HepG2 (cell line): ENCODE data around the gene ATG16L2. TPM values are rescaled to one million over a fixed set of nuclear protein-coding genes. Genes with fewer than 3 reads are reported as not detected.

Source experiments
- KDM6A ChIP-seq: IDR thresholded peaks from 2 replicates; pipeline ENCODE4 v1.6.1; 2016; ENCODE audit warnings: low read depth
- RNF2 ChIP-seq: fragments of 450-650 bp; conservative IDR thresholded peaks from 2 replicates; pipeline ENCODE4 v1.6.1; 2016; ENCODE audit warnings: low read depth
- SNAPC2 ChIP-seq: sonication (generic); formaldehyde crosslinking; IDR thresholded peaks from 2 replicates; pipeline ENCODE4 v1.8.1; 2022; ENCODE audit warnings: mild to moderate bottlenecking, missing genetic modification reagents
- TSC22D2 ChIP-seq: sonication (generic); formaldehyde crosslinking; IDR thresholded peaks from 2 replicates; pipeline ENCODE4 v1.5.1; 2020; ENCODE audit warnings: missing genetic modification reagents, mild to moderate bottlenecking, borderline replicate concordance
- U2AF1 ChIP-seq: fragments of 200-400 bp; formaldehyde crosslinking; optimal IDR thresholded peaks from 2 replicates; pipeline ENCODE3; 2017; ENCODE audit warnings: mild to moderate bottlenecking, low read depth, low read length
- ZFP36L2 ChIP-seq: sonication (generic); formaldehyde crosslinking; IDR thresholded peaks from 2 replicates; pipeline ENCODE4 v1.4.0; 2020; ENCODE audit warnings: missing genetic modification reagents
- ZNF24 ChIP-seq: fragments of 450-650 bp; IDR thresholded peaks from 2 replicates; pipeline ENCODE4 v1.6.1; 2017; ENCODE audit warnings: antibody characterized with exemption, mild to moderate bottlenecking
- ZNF33B ChIP-seq: sonication (generic); formaldehyde crosslinking; IDR thresholded peaks from 2 replicates; pipeline ENCODE4 v1.5.1; 2020; ENCODE audit warnings: mild to moderate bottlenecking, missing genetic modification reagents
- ZNF543 ChIP-seq: sonication (generic); formaldehyde crosslinking; IDR thresholded peaks from 2 replicates; pipeline ENCODE4 v1.4.0; 2020; ENCODE audit warnings: mild to moderate bottlenecking, missing genetic modification reagents
- ZNF557 ChIP-seq: sonication (generic); formaldehyde crosslinking; IDR thresholded peaks from 2 replicates; pipeline ENCODE4 v1.4.0; 2020; ENCODE audit warnings: missing genetic modification reagents
- ZNF652 ChIP-seq: IDR thresholded peaks from 2 replicates; pipeline ENCODE4 v1.6.1; 2016; ENCODE audit warnings: low read depth, borderline replicate concordance
- ZNF772 ChIP-seq: sonication (generic); formaldehyde crosslinking; IDR thresholded peaks from 2 replicates; pipeline ENCODE4 v1.5.0; 2020; ENCODE audit warnings: mild to moderate bottlenecking, missing genetic modification reagents
- ZNF781 ChIP-seq: sonication (generic); formaldehyde crosslinking; IDR thresholded peaks from 2 replicates; pipeline ENCODE4 v1.5.1; 2020; ENCODE audit warnings: borderline replicate concordance, mild to moderate bottlenecking, missing genetic modification reagents; ENCODE audit errors: not compliant biosample characterization
- ZNF782 ChIP-seq: sonication (generic); formaldehyde crosslinking; IDR thresholded peaks from 2 replicates; pipeline ENCODE4 v1.4.0; 2020; ENCODE audit warnings: missing genetic modification reagents, mild to moderate bottlenecking, borderline replicate concordance
- polyA plus RNA-seq, 8 experiments: library from polyadenylated mRNA; depleted of rRNA in 3 of 8; stranded (reverse) in 7 of 8; unstranded in 1 of 8; fragments of >200 nt; fragmentation: Illumina TruSeq in 4 of 8; extraction: Trizol in 4 of 8; gene quantifications; 2 replicates each; pipeline versions ENCODE4 v1.2.1 to v1.2.3, GENCODE V29; 2011 to 2016; ENCODE audit warnings: low read depth in 4 of 8, missing spikeins in 1 of 8, mixed read lengths in 1 of 8; ENCODE audit not compliant: insufficient read depth in 1 of 8
- total RNA-seq, 5 experiments: library from RNA; depleted of rRNA; stranded (reverse); fragments of >200 nt; fragmentation: Illumina TruSeq; extraction: Trizol; gene quantifications; 2 replicates each; pipeline ENCODE4 v1.2.3, GENCODE V29; 2016; ENCODE audit warnings: low read depth in 1 of 5
- TF ChIP-seq, protein P1 (sequence below): sonication (generic); formaldehyde crosslinking; conservative IDR thresholded peaks from 2 replicates; pipeline ENCODE4 v1.4.0; 2020; ENCODE audit warnings: mild to moderate bottlenecking, missing genetic modification reagents, moderate library complexity
- TF ChIP-seq, protein P2 (sequence below): sonication (generic); formaldehyde crosslinking; IDR thresholded peaks from 2 replicates; pipeline ENCODE4 v1.4.0; 2020; ENCODE audit warnings: missing genetic modification reagents
- TF ChIP-seq, protein P3 (sequence below), 2 experiments: sonication (generic) in 1 of 2; formaldehyde crosslinking in 1 of 2; IDR thresholded peaks; 2 replicates each; pipeline versions ENCODE4 v1.6.1 to v1.9.0; 2014 to 2022; ENCODE audit warnings: antibody characterized with exemption in 1 of 2, borderline replicate concordance in 1 of 2, inconsistent platforms in 1 of 2, low read depth in 1 of 2, missing genetic modification reagents in 1 of 2

Gene ATG16L2
- total and polyA plus RNA-seq, 2 of the 13 experiments (the other 11 are each of a cell fraction or from before 2014, with no cell fraction given) = 6.2 to 14.8 TPM

DNA sequence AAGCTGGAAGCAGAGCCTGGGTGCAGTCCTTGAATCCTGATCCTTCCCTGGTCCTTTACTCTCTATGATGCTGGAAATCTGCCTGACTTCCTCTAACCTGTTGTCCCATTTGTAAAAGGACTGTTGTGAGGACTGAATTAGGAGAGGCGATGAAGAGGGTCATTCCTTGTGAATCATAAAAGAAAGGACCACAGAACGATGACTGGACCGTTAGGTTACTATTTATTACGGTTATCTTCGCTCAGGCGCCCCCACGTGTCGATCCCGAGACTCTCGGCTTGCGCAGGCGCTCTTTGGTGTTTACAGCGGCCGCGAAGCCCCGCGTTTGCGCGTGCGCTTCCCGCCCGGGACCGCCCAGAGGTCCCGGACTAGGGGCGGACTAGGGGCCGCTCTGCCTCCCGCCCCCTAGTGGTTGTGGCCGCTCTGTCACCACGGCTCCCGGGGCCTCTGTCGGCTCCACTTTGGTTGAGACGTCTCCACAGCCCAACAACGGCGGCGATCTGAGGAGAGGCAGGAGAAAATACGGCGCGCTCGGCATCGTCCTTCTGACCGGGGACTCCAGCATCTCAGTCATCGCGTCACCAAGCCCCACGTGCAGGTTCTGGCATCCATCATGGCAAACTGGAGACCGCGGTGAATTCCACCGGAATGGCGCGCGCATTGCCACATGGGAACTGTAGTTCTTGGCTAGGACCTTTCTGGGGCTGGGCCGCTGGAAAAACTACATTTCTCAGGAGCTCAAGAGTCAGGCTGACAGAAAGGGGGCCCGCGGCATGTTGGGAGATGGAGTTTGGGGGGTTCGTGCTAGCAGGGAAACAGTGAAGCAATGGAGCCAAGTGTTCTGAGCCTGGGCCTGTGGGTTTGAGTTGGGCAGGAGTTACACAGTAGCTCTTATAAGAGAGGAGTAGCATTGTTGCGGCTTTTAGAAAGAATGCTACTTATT is 20.5 kb upstream of the ATG16L2 start, which contains the start of gene STARD10 (continued):
- TF ChIP-seq ZNF772 (CRISPR knock-in tag) (peak; percentile 96), ZNF543 (CRISPR knock-in tag) (peak; percentile 71; the same call in 1 of the 2 replicates), ZNF782 (no peak; the same call in 1 of the 2 replicates), TSC22D2 (CRISPR knock-in tag) (0 out of 2 replicates have a peak, but pooled peaks have one; percentile 64), KDM6A (CRISPR knock-in tag) (no peak), RNF2 (0 out of 2 replicates have a peak, but pooled peaks have one; percentile 45), SNAPC2 (CRISPR knock-in tag) (peak; percentile 4; the same call in 1 of the 2 replicates), ZNF33B (CRISPR knock-in tag) (peak; percentile 37; the same call in 1 of the 2 replicates), U2AF1 (peak; percentile 34), ZNF781 (CRISPR knock-in tag) (peak; percentile 86), ZFP36L2 (CRISPR knock-in tag) (no peak), ZNF652 (CRISPR knock-in tag) (no peak), ZNF557 (CRISPR knock-in tag) (no peak), ZNF24 (peak; percentile 40; the same call in 1 of the 2 replicates)
- TF ChIP-seq, protein P1, sequence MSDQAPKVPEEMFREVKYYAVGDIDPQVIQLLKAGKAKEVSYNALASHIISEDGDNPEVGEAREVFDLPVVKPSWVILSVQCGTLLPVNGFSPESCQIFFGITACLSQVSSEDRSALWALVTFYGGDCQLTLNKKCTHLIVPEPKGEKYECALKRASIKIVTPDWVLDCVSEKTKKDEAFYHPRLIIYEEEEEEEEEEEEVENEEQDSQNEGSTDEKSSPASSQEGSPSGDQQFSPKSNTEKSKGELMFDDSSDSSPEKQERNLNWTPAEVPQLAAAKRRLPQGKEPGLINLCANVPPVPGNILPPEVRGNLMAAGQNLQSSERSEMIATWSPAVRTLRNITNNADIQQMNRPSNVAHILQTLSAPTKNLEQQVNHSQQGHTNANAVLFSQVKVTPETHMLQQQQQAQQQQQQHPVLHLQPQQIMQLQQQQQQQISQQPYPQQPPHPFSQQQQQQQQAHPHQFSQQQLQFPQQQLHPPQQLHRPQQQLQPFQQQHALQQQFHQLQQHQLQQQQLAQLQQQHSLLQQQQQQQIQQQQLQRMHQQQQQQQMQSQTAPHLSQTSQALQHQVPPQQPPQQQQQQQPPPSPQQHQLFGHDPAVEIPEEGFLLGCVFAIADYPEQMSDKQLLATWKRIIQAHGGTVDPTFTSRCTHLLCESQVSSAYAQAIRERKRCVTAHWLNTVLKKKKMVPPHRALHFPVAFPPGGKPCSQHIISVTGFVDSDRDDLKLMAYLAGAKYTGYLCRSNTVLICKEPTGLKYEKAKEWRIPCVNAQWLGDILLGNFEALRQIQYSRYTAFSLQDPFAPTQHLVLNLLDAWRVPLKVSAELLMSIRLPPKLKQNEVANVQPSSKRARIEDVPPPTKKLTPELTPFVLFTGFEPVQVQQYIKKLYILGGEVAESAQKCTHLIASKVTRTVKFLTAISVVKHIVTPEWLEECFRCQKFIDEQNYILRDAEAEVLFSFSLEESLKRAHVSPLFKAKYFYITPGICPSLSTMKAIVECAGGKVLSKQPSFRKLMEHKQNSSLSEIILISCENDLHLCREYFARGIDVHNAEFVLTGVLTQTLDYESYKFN = no peak; the same call in none of the 2 replicates
- TF ChIP-seq, protein P2, sequence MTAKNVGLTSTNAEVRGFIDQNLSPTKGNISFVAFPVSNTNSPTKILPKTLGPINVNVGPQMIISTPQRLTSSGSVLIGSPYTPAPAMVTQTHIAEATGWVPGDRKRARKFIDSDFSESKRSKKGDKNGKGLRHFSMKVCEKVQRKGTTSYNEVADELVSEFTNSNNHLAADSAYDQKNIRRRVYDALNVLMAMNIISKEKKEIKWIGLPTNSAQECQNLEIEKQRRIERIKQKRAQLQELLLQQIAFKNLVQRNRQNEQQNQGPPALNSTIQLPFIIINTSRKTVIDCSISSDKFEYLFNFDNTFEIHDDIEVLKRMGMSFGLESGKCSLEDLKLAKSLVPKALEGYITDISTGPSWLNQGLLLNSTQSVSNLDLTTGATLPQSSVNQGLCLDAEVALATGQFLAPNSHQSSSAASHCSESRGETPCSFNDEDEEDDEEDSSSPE = peak; percentile 34; the same call in 1 of the 2 replicates
- TF ChIP-seq, protein P3, sequence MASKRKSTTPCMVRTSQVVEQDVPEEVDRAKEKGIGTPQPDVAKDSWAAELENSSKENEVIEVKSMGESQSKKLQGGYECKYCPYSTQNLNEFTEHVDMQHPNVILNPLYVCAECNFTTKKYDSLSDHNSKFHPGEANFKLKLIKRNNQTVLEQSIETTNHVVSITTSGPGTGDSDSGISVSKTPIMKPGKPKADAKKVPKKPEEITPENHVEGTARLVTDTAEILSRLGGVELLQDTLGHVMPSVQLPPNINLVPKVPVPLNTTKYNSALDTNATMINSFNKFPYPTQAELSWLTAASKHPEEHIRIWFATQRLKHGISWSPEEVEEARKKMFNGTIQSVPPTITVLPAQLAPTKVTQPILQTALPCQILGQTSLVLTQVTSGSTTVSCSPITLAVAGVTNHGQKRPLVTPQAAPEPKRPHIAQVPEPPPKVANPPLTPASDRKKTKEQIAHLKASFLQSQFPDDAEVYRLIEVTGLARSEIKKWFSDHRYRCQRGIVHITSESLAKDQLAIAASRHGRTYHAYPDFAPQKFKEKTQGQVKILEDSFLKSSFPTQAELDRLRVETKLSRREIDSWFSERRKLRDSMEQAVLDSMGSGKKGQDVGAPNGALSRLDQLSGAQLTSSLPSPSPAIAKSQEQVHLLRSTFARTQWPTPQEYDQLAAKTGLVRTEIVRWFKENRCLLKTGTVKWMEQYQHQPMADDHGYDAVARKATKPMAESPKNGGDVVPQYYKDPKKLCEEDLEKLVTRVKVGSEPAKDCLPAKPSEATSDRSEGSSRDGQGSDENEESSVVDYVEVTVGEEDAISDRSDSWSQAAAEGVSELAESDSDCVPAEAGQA (IDR thresholded peaks at IDR 0.05; ENCODE audit: low read depth) = peak; percentile 86
- TF ChIP-seq, protein P3 (CRISPR knock-in tag; IDR thresholded peaks at IDR 0.05; ENCODE audit: borderline replicate concordance) = no peak
